Left forelimb (tissue), 1 donor: ENCODE results near the gene DDX25.

Source experiments
- DNase-seq: peaks from one replicate; pipeline ENCODE4 v3.0.0-alpha.2; 2018; ENCODE audit warnings: low spot score

Gene DDX25

DNA sequence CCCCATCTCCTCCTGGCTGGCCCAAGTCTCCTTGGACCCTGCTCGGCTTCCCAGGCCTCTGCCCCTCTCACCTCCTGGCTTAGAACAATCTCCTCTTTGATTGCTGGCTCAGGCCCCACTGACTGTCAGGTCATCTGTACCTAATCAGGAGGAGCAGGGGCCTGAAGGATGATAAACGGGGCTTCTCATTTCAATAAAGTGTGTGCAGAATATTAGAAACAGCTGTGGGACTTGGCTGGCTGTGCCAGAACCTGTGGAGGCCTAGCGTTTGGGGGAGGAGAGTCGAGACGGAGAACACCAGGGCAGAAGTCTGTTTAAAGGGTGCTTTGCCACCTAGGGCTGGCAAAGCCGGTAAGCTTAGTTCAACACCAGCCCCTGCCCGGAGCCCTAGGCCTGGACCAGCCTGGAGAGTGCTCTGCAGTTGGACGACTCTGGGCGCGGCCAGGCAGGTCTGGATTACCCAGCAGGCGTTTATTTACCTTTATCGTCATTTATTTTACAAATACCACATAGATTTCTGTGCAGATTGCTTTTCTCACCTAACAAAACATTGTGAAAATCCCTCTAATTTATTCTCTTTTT is 31.4 kb downstream of the DDX25 start:
- DNase-seq: no peak

DNA sequence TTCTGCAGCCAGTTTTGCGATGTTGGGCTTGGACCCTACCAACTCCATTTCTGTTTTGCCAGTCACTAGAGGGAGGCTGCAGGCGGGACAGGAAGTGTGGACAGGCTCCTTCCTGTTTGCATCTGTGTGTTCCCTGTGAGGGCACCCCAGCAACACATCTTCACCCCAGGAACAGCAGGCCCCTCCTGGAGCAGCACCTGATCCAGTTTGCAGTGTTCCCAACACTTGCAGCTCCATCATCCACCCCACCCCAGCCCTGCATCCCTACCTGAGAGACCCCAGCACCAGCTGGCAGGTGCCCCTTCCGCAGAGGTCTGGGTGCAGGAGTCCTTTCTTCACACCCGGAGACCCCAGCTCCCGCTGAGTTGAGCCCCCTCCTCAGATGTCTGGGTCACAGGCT is 34.1 kb downstream of the DDX25 start:
- DNase-seq: no peak

DNA sequence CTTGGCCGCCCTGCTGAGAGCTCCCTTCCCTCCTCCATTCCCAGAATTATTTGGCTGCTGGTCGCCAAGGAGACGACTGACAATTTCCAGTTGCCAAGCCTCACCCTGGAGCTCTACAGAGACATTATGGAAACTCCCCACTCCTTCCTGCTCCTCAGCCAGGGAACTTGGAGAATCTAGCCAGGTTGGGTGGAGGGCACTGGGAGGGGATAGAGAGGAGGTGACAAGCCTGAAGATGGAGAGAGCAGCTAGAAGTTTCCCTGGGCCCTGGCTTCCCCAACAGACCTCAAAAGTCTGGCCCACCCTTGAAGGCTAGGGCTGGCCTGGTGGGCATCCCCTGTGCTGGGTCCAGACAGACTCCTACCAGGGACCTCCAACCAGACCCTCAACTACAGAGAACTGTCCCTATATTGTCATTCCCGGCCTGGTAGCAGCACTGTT is 34.8 kb downstream of the DDX25 start:
- DNase-seq: no peak

- no peak for DNase-seq
Measured at GRCh38 chr11:125940145-125940544, 35.8 kb downstream of the DDX25 start.

GRCh38 chr11:125941267-125941618 is 36.9 kb downstream of the DDX25 start:
- no peak for DNase-seq

- DNase-seq: peak; percentile 81
Measured at GRCh38 chr11:125941619-125942611, 37.6 kb downstream of the DDX25 start.

- DNase-seq: no peak
Measured at GRCh38 chr11:125942771-125943428, 38.6 kb downstream of the DDX25 start.

- no peak for DNase-seq
Measured at GRCh38 chr11:125943661-125944349, 39.5 kb downstream of the DDX25 start.

DNA sequence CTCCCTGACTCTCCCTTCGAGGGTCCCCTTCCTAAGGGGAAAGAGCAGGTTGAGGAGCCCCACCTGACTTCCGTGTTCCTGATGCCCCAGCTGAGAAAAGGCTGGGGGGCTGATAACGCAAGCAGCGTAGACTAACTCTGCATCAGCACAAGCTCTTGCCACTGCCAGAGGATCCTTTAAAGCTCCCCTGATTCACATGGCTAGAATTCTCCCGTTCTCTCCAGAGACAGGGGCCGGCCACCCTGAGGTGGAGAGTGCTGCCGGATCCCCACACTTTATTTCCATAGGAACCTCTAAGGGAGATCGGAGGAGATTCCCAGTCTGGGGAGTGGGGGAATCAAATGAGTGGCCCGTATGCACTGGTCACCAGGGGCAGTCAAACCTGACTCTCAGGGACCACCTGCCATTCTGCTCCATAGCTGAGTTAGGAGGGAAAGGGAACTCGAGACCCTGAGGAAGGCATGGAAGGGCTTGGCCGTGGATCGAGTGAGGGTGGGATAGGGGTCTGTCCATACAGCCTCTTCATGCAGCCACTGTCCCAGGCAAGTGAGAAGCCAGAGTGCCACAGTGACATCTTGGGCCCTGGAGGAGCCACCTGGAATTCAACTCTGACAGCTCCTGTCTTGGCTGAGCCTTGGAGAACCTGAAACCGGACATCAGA is 40.2 kb downstream of the DDX25 start:
- DNase-seq: no peak

- DNase-seq: no peak
Measured at GRCh38 chr11:125945011-125945796, 40.9 kb downstream of the DDX25 start.

GRCh38 chr11:125945797-125946520 is 41.7 kb downstream of the DDX25 start, which contains the start of gene VSIG10L2:
TSS of gene VSIG10L2 (plus strand) at chr11:125946044. CDS start at chr11:125946056, 12 bp downstream.
- DNase-seq: no peak

DNA sequence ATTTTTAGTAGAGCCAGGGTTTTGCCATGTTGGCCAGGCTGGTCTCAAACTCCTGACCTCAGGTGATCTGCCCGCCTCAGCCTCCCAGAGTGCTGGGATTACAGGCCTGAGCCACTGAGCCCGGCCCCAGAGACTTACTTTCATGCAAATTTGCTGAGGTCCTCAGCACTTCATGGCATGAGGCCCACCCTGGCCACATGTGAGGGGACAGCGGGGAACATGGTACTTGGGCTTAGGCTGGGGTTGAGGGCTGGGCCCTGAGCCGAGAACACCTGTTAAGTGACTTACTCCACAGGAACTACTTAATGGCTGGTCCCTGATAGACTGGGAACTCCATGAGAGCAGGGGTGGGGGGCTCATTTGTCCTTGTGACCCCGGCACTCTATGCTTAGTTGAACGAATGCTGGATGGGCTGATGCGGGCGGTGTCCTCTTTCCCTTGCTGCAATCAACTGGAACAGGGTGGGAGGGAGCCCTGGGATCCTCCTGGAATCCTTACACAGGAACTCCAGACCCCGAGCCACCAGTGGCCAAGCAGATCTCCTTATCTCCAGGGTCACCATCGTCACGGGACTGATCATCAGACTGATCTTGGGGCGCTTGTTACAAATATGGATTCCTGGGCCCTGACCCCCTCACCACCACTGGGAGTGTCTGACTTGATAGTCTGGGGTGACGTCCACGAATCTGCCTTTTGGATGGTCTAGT is 42.6 kb downstream of the DDX25 start:
- DNase-seq: no peak

- DNase-seq: no peak
Measured at GRCh38 chr11:125947419-125948277, 43.3 kb downstream of the DDX25 start.

- DNase-seq: no peak
Measured at GRCh38 chr11:125948278-125949051, 44.2 kb downstream of the DDX25 start.

DNA sequence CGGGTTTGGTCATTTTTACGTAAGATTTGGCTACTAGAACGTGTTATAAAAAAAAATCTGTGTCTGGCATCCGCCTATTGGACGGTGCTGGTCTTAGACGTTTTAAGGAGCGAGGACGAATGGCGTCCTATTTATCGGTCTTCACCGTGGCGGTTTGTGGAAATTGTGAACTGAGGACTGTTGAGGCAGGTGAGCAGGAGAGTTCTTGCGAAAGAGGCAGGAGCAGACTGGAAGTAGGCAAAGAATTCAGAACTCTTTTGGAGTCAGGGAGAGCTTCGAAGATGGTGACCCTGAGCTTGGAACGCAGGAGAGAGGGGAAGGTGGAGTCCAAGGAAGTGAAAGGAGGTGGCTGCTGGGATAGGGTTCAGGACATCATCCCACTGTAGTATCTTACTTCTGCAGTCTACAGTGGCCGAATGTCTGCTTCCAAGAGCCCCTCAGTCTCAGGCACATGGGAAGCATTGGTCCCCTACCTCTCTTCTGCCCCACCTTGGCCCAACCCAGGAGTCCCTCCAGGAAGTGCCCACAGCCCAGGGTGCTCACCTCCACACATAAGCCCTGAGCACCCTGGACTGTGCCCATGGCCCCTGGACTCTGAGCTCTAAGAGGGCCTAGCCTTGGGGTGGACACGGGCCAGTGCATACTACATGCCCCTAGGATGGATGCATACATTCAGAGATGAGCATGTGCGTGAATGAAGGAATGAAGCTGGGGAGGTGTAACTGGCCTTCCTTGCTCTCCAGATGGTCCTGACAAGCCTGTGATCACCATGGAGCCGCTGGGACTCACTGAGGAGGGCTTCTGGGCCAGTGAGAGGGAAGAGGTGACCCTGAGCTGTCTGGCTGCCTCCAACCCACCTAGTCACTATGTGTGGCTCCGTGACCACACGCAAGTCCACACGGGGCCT is 45.2 kb downstream of the DDX25 start:
- no peak for DNase-seq

- no peak for DNase-seq
Measured at GRCh38 chr11:125950178-125950490, 45.8 kb downstream of the DDX25 start.
